Omental fat pad (tissue), 4 donors: ENCODE measurements around the gene IL9. TPM values are rescaled to one million over a fixed set of nuclear protein-coding genes. Genes with fewer than 3 reads are reported as not detected.

Experiments
- ATAC-seq: fragments of 150-250 bp; one replicate; pipeline ENCODE4 v1.9.1; 2016; ENCODE audit warnings: mild to moderate bottlenecking, moderate library complexity; ENCODE audit not compliant: low FRiP score
- DNase-seq: peaks from one replicate; pipeline ENCODE4 v3.0.0-alpha.2; 2019; ENCODE audit warnings: low spot score
- total RNA-seq, 4 donors: library from RNA; depleted of rRNA; stranded (reverse); fragments of >200 nt; gene quantifications; one replicate each; pipeline ENCODE4 v1.1.0, GENCODE V29; 2016
- TF ChIP-seq, protein P1 (sequence below), 3 donors: fragments of 450-650 bp; IDR thresholded peaks; one replicate each; pipeline ENCODE4 v1.5.1; 2016 to 2017; ENCODE audit warnings: antibody characterized with exemption in 3 of 3, mild to moderate bottlenecking in 3 of 3, moderate library complexity in 2 of 3

IL9 gene
- total RNA-seq, 4 donors from 2014 or later = not detected

DNA sequence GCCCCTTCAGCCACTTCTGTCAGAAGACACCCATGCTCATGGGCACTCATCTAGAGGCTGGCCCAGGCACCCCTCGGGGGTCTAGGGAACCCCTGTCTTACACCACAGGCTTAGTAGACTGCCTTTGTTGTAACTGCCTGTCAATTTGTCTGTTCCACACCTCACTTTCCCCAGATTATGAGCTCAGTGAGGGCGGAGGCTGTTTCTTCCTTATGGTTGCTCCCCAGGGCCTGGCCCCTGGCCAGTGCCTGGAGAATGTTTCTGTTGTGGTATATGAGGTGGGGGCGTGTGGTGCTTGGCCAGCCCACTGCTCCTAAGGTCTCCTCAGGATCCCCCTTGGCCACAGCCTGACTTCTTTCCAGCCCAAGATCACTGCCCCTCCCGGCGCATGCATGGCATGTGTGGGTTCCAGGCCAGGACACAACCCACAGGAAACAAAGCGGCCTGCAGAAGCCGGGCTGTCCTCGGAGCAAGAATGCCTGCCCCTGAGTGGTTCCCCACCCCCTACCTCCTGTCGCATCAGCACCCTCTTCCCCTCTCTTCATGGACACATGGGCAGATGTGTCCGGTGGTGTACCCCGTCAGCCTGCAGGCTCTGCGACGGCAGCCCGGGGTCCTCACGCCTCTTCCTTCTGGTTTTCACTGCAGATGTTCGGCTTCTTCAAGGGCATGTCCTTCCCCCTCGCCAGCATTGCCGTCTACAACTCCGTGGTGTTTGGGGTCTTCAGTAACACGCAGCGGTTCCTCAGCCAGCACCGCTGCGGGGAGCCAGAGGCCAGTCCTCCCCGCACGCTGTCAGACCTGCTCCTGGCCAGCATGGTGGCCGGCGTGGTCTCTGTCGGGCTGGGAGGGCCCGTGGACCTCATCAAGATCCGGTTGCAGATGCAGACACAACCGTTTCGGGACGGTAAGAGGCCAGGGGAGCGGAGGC, 43.5 kb downstream of the IL9 start:
- TF ChIP-seq, protein P1, sequence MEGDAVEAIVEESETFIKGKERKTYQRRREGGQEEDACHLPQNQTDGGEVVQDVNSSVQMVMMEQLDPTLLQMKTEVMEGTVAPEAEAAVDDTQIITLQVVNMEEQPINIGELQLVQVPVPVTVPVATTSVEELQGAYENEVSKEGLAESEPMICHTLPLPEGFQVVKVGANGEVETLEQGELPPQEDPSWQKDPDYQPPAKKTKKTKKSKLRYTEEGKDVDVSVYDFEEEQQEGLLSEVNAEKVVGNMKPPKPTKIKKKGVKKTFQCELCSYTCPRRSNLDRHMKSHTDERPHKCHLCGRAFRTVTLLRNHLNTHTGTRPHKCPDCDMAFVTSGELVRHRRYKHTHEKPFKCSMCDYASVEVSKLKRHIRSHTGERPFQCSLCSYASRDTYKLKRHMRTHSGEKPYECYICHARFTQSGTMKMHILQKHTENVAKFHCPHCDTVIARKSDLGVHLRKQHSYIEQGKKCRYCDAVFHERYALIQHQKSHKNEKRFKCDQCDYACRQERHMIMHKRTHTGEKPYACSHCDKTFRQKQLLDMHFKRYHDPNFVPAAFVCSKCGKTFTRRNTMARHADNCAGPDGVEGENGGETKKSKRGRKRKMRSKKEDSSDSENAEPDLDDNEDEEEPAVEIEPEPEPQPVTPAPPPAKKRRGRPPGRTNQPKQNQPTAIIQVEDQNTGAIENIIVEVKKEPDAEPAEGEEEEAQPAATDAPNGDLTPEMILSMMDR (IDR thresholded peaks at IDR 0.05) = no peak
- ATAC-seq = no peak
- no peak for DNase-seq

DNA sequence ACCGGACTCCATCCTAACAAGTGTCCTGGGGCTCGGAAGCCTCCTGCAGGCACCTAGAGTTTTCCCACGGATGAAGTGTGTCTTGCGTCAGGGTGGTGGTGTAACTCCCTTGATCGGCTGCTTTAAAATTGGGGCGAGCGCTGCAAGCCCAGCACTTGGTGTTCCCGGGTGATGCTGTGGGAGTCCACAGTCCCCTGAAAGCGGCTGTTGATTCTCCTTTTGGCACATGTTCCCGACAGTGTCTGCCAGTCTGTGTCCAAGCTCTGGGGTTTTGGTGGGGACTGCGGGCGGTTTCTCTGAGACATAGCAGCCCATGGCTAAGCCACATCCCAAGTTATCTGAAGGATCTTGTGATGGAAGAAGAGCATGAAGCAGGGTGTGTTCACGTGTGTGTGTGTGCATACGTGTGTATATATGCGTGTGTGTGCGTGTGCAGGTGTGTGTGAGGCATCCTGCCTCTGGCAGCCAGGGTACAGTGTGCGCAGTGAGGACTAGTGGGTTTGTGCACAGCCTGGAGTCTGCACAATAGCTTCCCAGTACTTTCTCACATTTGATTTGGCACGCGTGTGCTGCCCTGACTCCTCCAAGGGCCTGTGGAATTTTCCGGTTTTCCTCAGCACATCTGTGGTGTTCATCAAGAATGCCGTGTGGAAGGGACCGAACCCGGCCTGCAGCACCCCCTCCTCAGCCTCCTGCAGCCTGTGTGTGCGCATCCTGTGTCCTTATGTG, 44.3 kb downstream of the IL9 start:
- ATAC-seq (no peak), DNase-seq (no peak)
- TF ChIP-seq, protein P1 (IDR thresholded peaks at IDR 0.05) = no peak

DNA sequence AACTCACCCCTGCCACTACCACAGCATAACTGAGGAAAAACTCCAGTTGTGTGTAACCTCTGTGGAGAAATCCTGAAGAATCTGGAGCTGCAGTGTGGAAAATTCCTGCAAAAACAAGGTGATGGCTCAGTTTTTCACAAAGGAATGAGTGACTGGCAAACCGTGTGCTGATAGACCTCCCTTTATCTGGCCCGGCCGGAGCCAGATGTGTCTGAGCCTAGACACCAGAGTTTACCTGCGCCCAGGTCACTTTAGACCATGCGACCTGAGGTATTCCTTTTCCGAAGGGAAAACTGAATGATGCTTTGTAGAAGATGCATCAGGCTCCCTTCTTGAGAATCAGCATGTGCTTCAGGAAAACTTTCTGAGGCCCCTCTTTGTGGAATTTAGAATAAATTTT, 45.0 kb downstream of the IL9 start:
- ATAC-seq (no peak), DNase-seq (no peak)

DNA sequence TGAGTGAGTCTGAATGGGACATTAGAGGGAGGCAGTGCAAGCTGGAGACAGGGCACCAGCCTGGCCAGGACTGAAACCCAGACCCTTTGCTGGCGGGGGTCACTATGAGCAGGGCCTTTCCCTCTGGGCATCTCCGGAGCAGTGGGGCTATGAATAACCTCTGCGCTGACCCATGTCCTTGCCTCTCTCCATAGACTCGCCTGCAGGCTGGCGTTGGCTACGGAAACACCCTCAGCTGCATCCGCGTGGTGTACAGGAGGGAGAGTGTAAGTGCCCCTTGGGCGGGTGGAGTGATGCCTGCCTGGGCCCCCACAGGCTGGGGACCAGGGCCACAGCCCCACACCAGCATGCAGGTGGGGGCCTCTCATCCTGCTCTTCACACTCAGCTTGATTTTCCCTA, 45.4 kb downstream of the IL9 start:
- no peak for ATAC-seq
- TF ChIP-seq, protein P1 (IDR thresholded peaks at IDR 0.05) = no peak
- no peak for DNase-seq

More for the DNA sequence above, 45.0 kb downstream of the IL9 start:
- TF ChIP-seq, protein P1 (IDR thresholded peaks at IDR 0.05) = no peak

DNA sequence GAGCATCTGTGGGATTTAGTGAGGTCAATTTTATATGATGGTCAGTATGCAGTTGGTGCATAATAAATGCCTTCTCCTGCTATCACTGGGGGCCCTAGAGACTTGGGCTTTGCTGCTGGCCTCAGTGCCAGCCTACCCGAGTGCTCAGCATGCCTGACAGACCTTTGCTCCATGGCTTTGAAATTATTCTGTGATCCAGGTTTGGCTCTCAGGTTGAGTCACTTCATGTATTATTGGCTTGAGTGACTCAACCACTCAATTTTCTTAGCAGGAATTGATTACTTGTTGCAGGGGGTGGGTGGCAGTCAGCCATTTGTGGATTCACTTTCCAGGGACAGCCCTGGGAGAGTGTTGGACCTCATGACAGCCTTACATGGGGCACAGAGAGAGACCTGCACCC, 47.7 kb downstream of the IL9 start:
- ATAC-seq (no peak), DNase-seq (no peak)
- TF ChIP-seq, protein P1 (IDR thresholded peaks at IDR 0.05) = no peak

DNA sequence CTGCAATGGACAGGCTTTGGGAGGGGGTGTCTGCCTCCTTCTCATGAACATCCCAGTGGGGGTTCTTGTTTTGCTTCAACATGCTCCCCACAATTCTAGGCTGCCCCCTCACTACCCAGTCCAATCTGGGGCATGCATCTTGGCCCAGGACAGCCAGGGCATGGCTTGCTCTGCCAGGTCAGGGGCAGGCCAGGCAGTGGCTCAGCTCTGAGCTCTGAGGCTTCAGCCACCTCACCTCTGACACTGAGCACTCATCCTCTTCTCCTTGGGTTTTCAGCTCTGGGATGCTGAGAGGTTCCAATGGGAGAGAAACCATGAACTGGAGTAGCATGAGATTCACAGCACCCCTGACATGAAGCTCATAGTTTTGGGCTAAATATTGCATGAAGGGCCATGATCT, 49.3 kb downstream of the IL9 start:
- TF ChIP-seq, protein P1 (IDR thresholded peaks at IDR 0.05) = no peak
- ATAC-seq = no peak
- DNase-seq = no peak
